Subcutaneous adipose tissue (tissue), 4 donors: Measurements from ENCODE around the gene KREMEN2. TPM values are rescaled to one million over a fixed set of nuclear protein-coding genes. Genes with fewer than 3 reads are reported as not detected.

Experiments used
- total RNA-seq, 4 donors: library from RNA; depleted of rRNA; stranded (reverse); fragments of >200 nt; gene quantifications; one replicate each; pipeline ENCODE4 v1.1.0, GENCODE V29; 2016
- TF ChIP-seq, protein P1 (sequence below): fragments of 450-650 bp; IDR thresholded peaks from one replicate; pipeline ENCODE4 v1.5.1; 2016; ENCODE audit warnings: low read depth, mild to moderate bottlenecking, control low read depth, antibody characterized with exemption, moderate library complexity

The KREMEN2 gene
- total RNA-seq, 4 donors from 2014 or later: not detected

DNA sequence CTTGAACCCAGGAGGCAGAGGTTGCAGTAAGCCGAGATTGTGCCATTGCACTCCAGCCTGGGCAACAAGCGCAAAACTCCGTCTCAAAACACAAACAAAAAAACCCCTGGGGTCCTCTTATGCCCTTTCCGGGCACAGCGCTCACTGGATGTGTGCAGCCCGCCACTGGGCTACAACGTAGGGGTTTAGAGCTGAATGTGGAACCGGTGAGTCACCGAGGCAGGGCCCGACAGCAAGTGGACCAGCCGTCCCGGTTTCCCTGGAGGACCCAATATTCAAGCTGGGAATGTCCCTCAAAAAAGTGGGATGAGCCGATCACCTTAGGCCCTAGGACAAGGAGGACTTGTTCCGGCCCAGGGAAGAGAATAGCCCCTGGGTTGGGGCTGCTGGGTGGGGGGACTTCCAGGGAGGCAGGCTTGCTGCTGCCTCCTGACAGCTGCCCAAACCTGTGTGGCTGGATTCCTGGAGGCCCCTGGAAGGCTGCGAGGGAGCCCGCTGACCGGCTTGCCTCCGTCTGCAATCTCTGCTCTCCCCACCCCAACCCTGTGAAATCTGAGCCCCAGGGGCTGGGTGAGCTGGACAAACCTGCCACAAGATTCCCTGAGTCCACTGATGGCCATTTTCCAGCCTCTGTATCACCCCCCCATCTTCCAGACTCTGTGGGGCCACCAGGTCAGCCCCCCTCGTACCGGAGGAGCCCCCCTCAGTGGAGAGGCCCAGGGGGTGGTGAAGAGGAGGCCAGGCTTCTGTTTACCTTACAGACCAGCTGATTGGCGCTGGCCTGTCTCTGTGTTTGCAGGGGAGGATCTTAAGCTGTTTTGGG lies 45.7 kb downstream of the KREMEN2 start:
- TF ChIP-seq, protein P1, sequence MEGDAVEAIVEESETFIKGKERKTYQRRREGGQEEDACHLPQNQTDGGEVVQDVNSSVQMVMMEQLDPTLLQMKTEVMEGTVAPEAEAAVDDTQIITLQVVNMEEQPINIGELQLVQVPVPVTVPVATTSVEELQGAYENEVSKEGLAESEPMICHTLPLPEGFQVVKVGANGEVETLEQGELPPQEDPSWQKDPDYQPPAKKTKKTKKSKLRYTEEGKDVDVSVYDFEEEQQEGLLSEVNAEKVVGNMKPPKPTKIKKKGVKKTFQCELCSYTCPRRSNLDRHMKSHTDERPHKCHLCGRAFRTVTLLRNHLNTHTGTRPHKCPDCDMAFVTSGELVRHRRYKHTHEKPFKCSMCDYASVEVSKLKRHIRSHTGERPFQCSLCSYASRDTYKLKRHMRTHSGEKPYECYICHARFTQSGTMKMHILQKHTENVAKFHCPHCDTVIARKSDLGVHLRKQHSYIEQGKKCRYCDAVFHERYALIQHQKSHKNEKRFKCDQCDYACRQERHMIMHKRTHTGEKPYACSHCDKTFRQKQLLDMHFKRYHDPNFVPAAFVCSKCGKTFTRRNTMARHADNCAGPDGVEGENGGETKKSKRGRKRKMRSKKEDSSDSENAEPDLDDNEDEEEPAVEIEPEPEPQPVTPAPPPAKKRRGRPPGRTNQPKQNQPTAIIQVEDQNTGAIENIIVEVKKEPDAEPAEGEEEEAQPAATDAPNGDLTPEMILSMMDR: no peak

DNA sequence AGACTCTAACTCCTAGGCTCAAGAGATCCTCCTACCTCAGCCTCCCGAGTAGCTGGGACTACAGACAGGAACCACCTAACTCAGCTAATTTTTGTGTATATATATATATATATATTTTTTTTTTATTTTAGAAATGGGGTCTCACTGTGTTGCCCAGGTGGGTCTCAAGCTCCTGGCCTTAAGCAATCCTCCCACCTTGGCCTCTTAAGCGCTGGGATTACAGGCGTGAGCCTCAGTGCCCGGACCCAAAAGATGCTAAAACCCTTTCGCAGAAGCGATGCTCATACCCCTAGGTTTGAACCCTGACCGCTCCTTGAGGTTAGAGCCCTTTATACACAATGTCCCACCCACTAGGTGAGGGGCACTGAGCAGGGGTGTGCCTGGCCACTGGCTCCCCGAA lies 46.4 kb downstream of the KREMEN2 start:
- TF ChIP-seq, protein P1: no peak

DNA sequence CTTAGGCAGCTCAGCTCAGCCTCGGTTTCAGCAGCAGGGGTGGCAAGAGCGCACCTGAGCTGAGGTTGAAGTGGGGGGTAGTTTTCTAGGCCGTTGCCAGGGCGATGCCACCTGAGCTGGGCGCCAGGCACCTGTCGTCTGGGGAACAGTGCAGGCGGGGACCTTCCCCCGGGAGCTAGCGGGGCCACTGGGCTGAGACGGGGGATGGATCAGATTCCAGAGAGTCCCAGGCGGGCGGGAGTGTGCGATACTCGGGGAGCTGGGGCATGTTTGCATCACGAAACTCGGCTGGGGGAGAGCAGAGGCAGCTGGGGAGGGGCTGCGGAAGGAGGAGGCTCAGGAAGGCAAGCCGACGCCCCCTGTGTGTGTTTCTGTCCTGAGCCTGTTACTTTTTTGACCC lies 48.2 kb downstream of the KREMEN2 start:
- TF ChIP-seq, protein P1: no peak

DNA sequence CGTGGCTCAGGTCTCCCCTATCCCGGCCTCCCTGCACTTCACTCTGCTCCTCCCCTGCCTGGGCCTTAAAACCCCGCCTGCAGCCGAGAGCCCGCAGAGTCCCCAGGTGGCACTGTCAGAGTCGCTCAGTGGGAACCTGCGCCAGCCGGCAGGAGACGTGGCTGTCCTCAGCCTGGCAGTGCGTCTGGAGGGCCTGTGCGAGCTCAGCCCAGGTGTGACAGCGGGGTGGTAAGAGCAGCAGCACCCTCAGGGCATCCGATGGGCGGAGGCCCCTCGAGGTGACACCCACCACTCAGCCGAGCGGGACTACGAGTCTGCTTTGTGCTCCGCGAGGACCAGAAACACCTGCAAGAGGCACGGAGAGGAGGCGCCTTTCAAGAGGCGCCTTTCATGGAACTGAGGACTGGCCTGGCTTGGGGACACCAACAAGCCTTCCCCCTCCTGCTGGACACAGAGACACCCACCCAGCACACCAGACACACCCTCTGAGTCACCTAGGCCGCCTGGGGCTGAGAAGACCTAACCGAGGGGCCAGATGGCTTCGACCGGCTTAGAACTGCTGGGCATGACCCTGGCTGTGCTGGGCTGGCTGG lies 48.8 kb downstream of the KREMEN2 start, which contains the start of gene CLDN9:
Gene CLDN9, plus strand, starts transcription at position 96 of the 593 bp plus-strand sequence. Its CDS starts 440 bp downstream, at position 536.
- TF ChIP-seq, protein P1: no peak

DNA sequence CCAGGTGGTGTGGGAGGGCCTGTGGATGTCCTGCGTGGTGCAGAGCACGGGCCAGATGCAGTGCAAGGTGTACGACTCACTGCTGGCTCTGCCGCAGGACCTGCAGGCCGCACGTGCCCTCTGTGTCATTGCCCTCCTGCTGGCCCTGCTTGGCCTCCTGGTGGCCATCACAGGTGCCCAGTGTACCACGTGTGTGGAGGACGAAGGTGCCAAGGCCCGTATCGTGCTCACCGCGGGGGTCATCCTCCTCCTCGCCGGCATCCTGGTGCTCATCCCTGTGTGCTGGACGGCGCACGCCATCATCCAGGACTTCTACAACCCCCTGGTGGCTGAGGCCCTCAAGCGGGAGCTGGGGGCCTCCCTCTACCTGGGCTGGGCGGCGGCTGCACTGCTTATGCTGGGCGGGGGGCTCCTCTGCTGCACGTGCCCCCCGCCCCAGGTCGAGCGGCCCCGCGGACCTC lies 49.4 kb downstream of the KREMEN2 start:
- TF ChIP-seq, protein P1: no peak

DNA sequence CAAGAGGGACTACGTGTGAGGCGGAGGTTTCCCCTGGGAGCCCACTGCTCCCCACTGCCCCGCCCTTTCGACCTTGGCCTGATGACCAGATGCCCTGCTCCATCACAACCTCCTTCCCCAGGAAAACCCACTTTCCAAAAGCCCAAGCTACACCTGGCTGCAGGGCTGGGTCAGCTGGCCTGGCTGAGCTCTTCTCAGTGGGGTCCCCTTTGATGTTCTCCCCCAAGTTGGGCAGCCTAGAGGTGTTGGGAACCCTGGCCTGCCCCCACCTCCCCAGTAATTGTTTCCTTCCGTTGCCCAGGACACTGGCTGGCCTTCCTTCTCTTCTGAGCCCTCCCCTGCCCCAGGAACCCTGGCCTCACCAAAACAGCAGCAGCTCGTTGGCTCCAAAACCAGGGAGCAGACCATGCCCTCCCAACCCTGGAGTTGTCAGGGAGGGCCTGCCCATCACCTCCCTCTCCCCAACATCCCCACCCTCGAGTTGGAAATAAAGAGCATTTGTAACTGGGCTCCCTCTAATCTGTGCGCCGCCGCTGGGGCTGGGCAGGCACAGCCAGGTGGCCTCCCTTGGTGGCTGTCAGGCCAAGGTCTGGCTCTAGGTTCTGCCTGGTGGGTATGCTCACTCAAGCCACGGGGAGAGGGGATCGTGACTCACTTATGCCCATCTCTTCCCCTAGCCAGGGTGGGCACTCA lies 50.1 kb downstream of the KREMEN2 start:
- TF ChIP-seq, protein P1: no peak

DNA sequence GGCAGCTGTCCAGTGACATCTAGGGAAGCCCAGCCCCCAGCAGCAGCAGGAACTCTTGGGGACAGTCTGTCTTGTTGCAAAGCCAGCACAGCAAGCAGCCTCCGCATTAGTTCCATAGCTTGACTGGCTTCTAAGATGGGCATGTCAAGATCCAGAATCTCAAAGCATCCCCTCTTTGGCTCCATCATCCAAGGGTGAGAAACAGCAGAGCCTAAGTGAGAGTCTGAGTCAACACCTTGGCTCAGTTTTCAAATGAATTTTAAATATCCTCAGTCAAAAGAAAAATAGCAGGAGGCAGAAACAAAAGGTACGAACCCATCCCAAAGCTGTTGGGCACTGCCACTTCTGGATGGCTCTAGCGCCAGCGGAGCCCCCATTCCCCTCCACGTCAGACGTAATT lies 50.9 kb downstream of the KREMEN2 start:
- TF ChIP-seq, protein P1: no peak
